ENCODE data around the gene ACAP3.

ACAP3 gene

DNA sequence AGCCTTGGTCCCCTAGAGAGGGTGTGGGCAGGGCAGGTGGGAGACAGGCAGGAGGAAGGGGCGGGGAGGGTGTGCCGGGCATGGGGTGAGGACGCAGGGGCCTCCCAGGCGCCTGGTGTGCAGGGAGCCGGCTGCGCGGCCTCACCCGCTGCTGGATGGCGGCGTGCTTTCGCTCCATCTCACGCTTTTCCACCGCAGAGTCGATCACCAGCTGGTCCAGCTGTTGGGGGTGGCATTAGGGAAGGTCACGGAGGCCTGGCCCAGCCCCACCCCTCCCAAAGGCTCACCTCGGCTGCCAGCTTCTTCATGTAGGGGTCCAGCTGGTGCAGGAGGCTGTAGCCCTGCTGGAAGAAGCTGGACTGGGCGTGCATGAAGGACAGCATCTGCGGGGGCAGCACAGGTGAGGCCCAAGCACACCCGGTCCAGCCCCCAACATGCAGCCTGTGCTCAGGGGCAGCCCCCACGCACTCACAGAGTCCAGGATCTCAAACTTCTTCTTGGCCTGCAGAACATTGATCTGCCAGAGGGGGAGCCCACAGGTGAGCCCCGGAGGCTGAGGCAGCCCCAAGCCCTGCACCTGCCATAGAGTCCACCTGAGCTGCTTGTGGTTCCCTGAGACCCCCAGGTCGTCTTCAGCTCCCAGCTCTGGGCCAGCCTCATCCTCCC, 7.9 kb downstream of the ACAP3 start:
- H3K9me3 Mint-ChIP-seq, result no peaks in the 10 kb centered on the region
- H3K4me3 Mint-ChIP-seq, result no peak overlapping the region
- DNase-seq (ENCODE audit: low spot score), result no peak
- peaks cover 2% of the 10 kb centered on the region for H3K36me3 Mint-ChIP-seq (ENCODE audit: low read depth)
- H3K27me3 Mint-ChIP-seq (ENCODE audit: low read depth), result no peaks in the 10 kb centered on the region
- no peaks in the 10 kb centered on the region for H3K4me1 Mint-ChIP-seq (ENCODE audit: low read depth)
- no peak overlapping the region for H3K27ac Mint-ChIP-seq

DNA sequence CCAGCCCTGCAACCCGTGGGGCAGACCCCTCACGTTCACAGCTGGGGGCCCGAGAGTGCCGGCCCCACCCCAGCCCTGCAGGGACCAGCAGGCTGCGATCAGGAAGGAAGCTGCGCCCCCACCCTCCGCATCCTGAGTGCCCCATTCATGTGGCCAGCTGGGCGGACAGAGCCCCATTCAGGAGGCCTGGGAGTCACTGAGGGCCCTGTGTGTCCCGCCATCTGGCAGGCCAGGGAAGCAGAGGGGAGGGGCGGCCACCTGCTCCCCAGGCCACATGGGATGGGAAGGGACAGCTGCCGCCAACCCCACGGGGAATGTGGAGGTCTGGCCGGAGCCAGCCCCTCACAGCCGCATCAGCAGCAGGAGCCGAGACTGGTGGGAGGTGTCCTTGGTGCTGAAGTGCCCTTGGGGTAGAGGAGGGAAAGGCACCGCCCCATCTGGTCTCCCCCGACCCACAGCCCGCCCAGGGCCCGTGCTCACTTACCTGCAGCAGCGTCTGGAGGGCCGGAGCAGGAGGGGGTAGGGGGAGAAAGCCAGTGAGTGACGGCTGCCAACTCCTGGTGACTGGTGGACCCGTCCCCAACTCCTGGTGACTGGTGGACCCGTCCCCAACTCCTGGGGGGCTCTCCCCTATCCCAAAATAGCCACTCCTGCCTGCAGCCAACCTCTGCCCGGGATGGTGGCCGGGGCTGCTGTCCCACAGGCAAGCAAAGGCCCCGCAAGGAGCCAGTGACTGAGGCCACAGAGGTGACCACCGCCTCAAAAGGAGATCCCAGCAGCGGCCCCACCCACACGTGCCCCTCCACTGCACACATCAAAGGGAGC, 8.7 kb downstream of the ACAP3 start:
- Mint-ChIP-seq H3K36me3 (ENCODE audit: low read depth) (peaks cover 2% of the 10 kb centered on the region), H3K27ac (no peak overlapping the region), H3K27me3 (ENCODE audit: low read depth) (no peaks in the 10 kb centered on the region), H3K4me1 (ENCODE audit: low read depth) (no peaks in the 10 kb centered on the region), H3K9me3 (no peaks in the 10 kb centered on the region), H3K4me3 (no peak overlapping the region)
- DNase-seq (ENCODE audit: low spot score), result no peak

DNA sequence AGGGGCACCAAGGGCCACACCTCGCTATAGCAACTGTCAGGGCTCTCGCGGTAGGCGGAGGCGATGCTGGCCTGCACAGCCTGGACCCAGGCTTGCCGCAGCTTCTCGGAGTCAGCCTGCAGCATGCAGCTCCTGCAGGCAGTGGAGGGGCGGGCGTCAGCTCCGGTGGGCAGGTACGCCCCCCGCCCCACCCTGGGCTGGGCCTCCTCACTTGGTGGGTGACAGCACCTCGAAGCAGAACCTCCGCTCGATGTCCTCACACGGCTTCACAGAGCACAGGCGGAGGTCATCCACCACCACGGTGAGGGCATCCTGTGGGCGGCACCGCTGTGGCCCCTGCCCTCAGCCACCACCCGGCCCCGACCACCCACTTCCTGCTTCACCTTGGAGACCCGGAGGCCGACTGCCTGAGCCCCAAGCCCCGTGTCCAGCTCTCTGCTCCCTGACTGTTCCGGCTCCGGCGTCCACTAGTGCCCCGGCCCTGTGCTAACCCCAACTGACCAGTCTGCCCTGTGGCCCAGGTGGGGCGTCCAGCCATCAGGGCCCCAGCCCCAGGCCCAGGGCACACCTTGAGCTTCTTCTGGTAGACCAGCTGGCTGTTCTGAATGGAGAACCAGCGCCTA, 9.8 kb downstream of the ACAP3 start:
- H3K36me3 Mint-ChIP-seq (ENCODE audit: low read depth), result peaks cover 2% of the 10 kb centered on the region
- no peaks in the 10 kb centered on the region for H3K4me1 Mint-ChIP-seq (ENCODE audit: low read depth)
- H3K4me3 Mint-ChIP-seq, result no peak overlapping the region
- H3K9me3 Mint-ChIP-seq, result no peaks in the 10 kb centered on the region
- DNase-seq (ENCODE audit: low spot score), result no peak
- no peak overlapping the region for H3K27ac Mint-ChIP-seq
- no peaks in the 10 kb centered on the region for H3K27me3 Mint-ChIP-seq (ENCODE audit: low read depth)

DNA sequence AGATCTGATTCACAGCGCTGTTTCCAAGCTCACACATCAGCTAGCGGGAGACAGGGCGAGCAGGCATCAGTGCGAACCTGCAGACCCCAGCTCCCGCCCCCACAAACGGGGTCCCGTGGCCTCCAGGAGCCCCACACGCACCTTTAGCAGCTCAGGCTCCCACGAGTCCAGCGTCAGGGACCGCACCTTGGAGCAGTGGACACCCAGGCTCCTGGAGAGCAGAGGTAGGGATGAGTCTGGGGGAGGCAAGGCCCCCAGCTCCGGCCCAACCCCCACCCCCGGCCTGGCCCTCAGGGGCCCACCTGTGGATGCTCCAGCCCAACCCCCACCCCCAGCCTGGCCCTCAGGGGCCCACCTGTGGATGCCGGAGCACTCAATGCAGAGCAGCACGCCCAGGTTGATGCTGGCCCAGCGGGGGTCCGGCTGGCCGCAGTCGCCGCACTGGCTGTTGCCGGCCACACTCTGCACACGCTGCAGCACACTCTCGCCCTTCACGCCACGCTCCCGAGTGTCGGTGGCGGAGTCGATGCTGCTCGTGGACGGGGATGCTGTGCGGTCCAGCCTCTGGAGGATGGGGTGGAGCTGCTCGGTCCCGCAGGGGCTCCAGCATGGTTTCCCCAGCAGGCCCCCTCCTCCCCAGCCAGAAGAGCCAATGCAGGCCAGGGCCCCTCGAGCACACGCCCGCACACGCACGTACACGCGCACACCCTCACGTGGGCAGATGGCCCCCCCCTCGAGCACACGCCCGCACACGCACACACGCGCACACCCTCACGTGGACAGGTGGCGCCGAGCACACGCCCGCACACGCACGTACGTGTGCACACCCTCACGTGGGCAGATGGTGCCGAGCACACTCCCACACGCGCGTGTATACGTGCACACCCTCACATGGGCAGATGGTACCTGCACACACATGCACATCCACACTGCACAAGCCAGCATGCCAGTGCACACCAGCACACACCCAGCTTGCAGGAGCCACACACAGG, 11.4 kb downstream of the ACAP3 start:
- H3K27me3 Mint-ChIP-seq (ENCODE audit: low read depth), result no peaks in the 10 kb centered on the region
- no peaks in the 10 kb centered on the region for H3K4me1 Mint-ChIP-seq (ENCODE audit: low read depth)
- H3K9me3 Mint-ChIP-seq, result no peaks in the 10 kb centered on the region
- H3K36me3 Mint-ChIP-seq (ENCODE audit: low read depth), result peaks cover 2% of the 10 kb centered on the region
- H3K4me3 Mint-ChIP-seq, result no peak overlapping the region
- DNase-seq (ENCODE audit: low spot score), result no peak
- no peak overlapping the region for H3K27ac Mint-ChIP-seq

DNA sequence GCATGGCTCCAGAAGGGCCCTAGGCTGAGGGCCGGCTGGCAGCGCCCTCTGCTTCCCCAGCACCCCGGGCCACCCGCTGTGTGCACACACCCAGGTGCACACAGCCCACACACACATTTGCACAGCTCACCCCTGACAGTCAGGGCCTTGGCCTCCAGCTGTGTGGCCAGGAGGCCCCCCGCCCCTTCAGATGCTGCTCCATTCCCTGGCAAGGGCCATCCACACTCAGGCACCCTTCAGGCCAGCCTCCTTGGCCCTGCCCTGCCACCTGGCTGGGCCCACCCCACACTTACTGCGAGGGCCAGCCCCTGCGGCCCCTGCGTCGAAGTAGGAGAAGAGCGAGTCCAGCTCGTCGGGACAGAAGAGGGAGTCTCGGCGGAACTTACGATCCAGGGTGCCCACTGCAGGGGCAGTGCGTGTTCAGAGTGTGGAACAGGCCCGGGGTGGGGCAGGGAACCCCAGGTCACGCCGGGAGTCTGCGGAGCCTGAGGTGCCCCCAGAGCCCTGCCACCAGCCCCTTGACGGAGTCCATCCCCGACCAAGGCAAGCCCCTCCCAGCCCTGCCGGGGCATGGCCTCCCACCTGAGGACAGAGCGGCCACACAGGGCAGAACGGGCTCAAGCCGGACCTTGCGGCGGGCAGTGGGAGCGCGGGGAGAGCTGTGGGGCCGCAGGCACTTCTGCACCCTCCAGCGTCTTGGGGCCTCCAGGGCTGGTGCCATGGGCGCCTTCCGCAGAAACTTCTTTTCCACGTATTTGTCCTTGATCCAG, 12.4 kb downstream of the ACAP3 start:
- Mint-ChIP-seq H3K9me3 (no peaks in the 10 kb centered on the region), H3K4me1 (ENCODE audit: low read depth) (no peaks in the 10 kb centered on the region)
- DNase-seq (ENCODE audit: low spot score), result no peak

DNA sequence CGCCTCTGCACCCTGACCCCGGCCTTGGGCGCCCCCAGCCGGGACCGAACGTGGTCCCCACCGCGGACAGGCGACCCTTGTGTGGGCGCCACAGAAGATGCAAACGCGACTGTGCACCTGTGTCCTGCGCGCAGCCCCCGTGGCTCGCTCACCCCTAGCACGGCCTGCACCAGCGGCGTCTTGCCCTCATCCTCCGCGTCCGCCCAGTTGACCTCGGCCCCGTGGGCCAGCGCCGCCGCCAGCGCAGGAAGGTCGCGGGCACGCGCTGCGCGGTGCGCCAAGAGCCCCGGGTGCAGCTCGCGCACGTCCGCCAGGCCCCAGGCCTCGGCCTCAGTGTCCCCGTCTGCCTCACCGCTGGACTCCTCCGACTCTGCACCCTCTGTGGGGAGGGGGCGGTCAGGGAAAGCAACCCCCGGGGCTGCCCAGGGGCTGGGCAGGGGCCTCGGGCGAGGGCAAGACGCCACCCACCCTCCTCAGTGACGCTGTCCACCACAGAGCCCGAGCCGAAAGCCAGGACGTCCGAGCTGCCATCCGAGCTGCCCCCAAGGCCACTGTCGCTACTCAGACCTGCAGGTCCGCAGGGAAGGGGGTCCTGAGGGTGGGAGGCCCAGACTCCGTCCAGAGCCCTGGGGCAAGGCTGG, 13.4 kb downstream of the ACAP3 start:
- H3K4me3 Mint-ChIP-seq, result no peak overlapping the region
- H3K9me3 Mint-ChIP-seq, result no peaks in the 10 kb centered on the region
- H3K27me3 Mint-ChIP-seq (ENCODE audit: low read depth), result no peaks in the 10 kb centered on the region
- H3K36me3 Mint-ChIP-seq (ENCODE audit: low read depth), result peaks cover 2% of the 10 kb centered on the region
- no peak overlapping the region for H3K27ac Mint-ChIP-seq
- DNase-seq (ENCODE audit: low spot score), result no peak
- H3K4me1 Mint-ChIP-seq (ENCODE audit: low read depth), result no peaks in the 10 kb centered on the region

More for the DNA sequence above, 12.4 kb downstream of the ACAP3 start:
- Mint-ChIP-seq H3K36me3 (ENCODE audit: low read depth) (peaks cover 2% of the 10 kb centered on the region), H3K27ac (no peak overlapping the region), H3K27me3 (ENCODE audit: low read depth) (no peaks in the 10 kb centered on the region), H3K4me3 (no peak overlapping the region)

DNA sequence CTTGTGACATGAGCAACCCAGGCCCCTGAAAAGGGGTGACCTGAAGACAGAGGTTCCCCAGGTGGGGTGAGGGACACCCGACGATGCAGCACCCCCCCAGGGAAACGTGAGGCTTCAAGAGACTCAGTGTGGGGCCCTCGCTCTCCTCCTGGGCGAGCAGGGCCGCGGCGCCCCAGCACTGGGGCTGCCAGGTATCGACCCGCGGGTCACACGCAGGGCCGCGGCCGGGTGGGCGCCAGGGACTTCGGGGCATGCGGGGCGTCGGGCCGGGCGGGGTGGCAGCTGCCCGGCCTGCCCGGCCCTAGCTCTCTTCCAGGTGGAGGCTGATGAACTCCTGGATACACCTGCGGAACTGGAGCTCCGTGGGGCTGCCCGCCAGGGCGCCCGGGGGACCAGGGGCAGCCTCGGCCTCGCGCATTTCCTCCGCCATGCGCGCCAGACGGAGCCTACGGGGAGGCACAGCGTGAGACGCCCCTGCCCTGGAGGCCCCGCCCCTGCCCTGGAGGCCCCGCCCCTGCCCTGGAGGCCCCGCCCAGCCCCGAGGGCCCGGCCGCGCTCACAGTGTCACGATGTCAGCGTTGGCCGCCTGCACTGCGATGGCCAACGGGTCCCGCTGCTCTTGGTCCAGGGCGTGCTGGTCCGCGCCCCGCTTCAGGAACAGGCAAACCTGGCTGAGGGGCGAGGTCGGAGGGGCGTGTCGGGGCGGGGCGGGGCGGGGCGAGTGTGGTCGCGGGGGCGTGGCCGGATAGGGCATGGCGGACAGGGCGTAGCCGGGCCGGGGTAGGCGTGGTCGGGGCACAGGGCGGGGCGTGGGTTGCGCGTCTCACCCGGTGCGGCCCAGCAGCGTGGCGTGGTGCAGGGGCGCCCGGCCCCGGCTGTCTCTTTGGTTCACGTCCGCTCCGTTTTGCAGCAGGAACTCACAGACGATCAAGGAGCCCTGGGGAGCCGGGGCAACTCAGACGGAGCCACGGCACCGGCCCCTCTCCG, 14.2 kb downstream of the ACAP3 start:
- no peaks in the 10 kb centered on the region for H3K27me3 Mint-ChIP-seq (ENCODE audit: low read depth)
- H3K9me3 Mint-ChIP-seq, result no peaks in the 10 kb centered on the region
- H3K4me3 Mint-ChIP-seq, result no peak overlapping the region
- H3K27ac Mint-ChIP-seq, result no peak overlapping the region
- no peaks in the 10 kb centered on the region for H3K4me1 Mint-ChIP-seq (ENCODE audit: low read depth)
- peaks cover 2% of the 10 kb centered on the region for H3K36me3 Mint-ChIP-seq (ENCODE audit: low read depth)
- no peak for DNase-seq (ENCODE audit: low spot score)

DNA sequence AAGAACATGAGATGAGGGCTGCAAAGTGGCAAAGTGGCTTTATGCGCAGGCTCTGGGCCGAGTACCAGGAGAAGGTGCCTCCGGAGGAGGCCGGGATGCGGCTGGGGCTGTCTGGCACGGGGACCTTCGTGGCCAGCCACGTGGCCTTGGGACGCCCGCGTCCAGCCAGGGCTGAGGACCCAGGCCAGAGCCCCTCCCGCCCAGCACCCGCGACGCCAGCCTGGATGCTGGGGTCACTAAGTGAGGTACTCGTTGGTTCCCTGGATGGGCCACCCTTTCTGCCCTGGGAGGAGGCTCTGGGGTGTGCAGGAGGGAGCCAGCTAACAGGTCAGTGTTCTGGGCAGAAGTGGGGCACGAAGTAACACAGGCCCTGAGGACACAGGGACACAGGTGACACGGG, 14.9 kb downstream of the ACAP3 start:
- no peak for DNase-seq (ENCODE audit: low spot score)
- Mint-ChIP-seq H3K27me3 (ENCODE audit: low read depth) (no peaks in the 10 kb centered on the region), H3K36me3 (ENCODE audit: low read depth) (peaks cover 2% of the 10 kb centered on the region), H3K9me3 (no peaks in the 10 kb centered on the region), H3K27ac (no peak overlapping the region), H3K4me1 (ENCODE audit: low read depth) (no peaks in the 10 kb centered on the region), H3K4me3 (no peak overlapping the region)

DNA sequence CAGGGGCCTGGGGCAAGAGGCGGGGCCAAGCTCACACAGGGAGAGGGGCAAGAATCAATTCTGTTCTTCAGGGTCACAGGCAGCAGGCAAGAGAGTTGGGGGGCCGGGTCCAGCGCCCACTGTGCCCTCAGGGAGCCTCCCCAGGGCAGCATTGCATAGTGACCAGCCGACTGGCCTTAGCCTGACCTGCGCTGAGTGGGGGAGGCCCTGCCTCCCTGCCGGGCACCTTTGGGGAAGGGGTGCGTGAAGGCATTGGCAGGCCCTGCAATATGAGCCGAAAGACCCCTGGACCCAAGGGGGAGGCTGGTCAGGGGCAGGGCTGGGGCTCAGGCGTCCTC, 15.3 kb downstream of the ACAP3 start:
- Mint-ChIP-seq H3K9me3 (no peaks in the 10 kb centered on the region), H3K27me3 (ENCODE audit: low read depth) (no peaks in the 10 kb centered on the region), H3K4me1 (ENCODE audit: low read depth) (no peaks in the 10 kb centered on the region), H3K36me3 (ENCODE audit: low read depth) (peaks cover 2% of the 10 kb centered on the region), H3K27ac (no peak overlapping the region), H3K4me3 (no peak overlapping the region)
- no peak for DNase-seq (ENCODE audit: low spot score)

DNA sequence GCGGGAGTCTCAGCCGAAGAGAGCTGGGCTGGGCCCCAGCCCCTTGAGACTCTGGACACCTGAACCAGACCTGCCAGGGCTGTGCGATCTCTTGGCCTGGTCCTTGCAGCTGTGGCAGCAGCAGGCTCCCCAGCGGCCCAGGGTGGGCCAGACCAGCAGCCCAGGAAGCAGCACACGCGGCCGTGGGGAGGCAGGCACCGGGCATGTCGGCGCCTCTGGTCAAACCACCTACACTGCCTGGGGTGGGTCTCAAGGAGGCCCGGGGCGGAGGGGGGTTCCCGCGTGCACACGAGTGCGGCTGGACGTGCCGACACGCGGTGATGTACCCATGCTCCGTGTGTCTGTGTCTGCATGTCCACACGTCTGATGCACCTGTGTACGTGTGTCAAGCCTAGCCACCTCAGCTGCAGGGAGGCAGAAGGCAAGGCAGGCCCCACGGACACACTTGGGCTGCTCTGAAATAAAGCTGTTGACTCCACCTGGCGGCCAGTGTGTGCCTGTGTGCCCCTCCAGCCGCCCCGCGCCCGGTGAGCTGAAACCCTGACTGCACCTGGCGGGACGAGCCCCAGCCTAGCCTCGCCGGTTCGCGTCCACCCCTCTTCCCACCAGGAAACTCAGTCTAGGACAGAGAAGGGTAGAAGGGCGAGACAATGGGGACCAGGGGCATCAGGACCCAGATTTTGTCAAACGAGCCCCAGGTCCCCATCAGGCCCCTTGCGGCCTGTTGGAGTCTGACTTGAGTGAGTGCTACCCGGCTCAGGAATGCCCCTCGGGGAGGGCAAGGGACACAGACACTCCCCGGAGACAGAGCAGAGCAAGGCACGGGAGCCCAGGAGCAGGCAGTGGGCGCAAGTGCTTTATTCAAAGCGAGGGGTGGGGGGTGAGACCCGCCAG, 15.9 kb downstream of the ACAP3 start:
- no peak overlapping the region for H3K27ac Mint-ChIP-seq
- DNase-seq (ENCODE audit: low spot score), result peak; percentile 36
- peaks cover 2% of the 10 kb centered on the region for H3K36me3 Mint-ChIP-seq (ENCODE audit: low read depth)
- H3K9me3 Mint-ChIP-seq, result no peaks in the 10 kb centered on the region
- no peak overlapping the region for H3K4me3 Mint-ChIP-seq
- H3K4me1 Mint-ChIP-seq (ENCODE audit: low read depth), result no peaks in the 10 kb centered on the region
- no peaks in the 10 kb centered on the region for H3K27me3 Mint-ChIP-seq (ENCODE audit: low read depth)

DNA sequence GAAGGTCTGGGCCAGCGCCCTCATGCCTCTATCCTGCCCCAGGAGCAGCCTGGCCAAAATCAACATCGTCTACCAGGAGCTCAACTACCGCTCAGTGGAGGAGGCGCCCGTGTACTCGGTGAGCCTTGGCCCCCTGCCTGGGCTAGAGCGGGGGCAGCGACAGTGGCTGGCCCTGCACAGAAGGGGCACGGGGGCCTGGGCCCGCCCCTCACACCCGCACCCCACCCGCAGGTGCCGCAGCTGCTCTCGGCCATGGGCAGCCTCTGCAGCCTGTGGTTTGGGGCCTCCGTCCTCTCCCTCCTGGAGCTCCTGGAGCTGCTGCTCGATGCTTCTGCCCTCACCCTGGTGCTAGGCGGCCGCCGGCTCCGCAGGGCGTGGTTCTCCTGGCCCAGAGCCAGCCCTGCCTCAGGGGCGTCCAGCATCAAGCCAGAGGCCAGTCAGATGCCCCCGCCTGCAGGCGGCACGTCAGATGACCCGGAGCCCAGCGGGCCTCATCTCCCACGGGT, 16.7 kb downstream of the ACAP3 start:
- Mint-ChIP-seq H3K4me1 (ENCODE audit: low read depth) (no peaks in the 10 kb centered on the region), H3K9me3 (no peaks in the 10 kb centered on the region), H3K4me3 (no peak overlapping the region), H3K27ac (no peak overlapping the region), H3K36me3 (ENCODE audit: low read depth) (peaks cover 2% of the 10 kb centered on the region), H3K27me3 (ENCODE audit: low read depth) (no peaks in the 10 kb centered on the region)
- DNase-seq (ENCODE audit: low spot score), result no peak
